ENCODE data around the gene PHACTR3. TPM values are rescaled to one million over a fixed set of nuclear protein-coding genes. Genes with fewer than 3 reads are reported as not detected.

PHACTR3 gene
- total RNA-seq, 1 experiment from 2014 or later: not detected

DNA sequence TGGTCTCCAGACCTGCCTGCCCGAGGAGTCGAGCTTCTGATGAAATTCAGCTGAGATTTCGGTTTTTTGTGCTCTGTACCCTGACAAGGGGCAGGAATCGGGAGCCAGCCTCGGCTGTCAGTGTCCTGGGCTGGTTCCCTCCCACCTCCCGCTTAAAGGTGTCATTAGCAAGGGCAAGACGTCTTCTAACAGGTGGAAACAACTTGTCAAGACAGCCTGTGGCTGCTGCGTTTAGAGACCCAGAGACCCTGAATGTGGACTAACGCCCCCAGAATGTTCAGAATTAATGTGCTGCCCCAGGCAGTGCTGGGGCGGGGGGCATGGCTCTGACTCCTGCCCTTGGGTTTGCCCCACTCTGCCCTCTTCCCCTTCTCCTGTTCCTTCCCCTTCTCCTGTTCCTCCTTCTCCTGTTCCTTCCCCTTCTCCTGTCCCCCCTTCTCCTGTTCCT lies 69.7 kb downstream of the PHACTR3 start:
- H3K27ac Mint-ChIP-seq: no peak overlapping the region
- H4K20me1 ChIP-seq (ENCODE audit: control insufficient read depth, insufficient read depth, insufficient read length): no peaks in the 10 kb centered on the region
- no peak overlapping the region for H2BK12ac ChIP-seq (ENCODE audit: insufficient read length, low read depth, low read length)
- no peak overlapping the region for H4K5ac ChIP-seq (ENCODE audit: insufficient read length, low read depth, low read length)
- peaks cover 2% of the 10 kb centered on the region for H3K27me3 ChIP-seq (ENCODE audit: insufficient read depth, low read length)
- WGBS (ENCODE audit: extremely low coverage, insufficient read length, low lambda C conversion rate): no CpG with 5 or more reads among the region's 10 CpGs
- no peak overlapping the region for H2BK5ac ChIP-seq (ENCODE audit: insufficient read length, low read length)
- H3T11ph ChIP-seq (ENCODE audit: low read length): no peak overlapping the region
- H3K4me1 ChIP-seq (ENCODE audit: insufficient read depth, low read length): no peaks in the 10 kb centered on the region
- H3K18ac ChIP-seq (ENCODE audit: insufficient read length, low read depth, low read length): no peak overlapping the region
- H3K79me1 ChIP-seq (ENCODE audit: insufficient read depth, low read depth, low read length, poor library complexity, severe bottlenecking): no peaks in the 10 kb centered on the region
- no peak overlapping the region for H3K23ac ChIP-seq (ENCODE audit: insufficient read length, low read depth, low read length)
- H3K9me3 ChIP-seq (ENCODE audit: control insufficient read depth, low read depth, low read length): peaks cover 18% of the 10 kb centered on the region
- no peak overlapping the region for H3K4me2 ChIP-seq (ENCODE audit: insufficient read depth, insufficient read length, low read length)
- H3K56ac ChIP-seq (ENCODE audit: insufficient read length, low read depth, low read length): no peak overlapping the region
- no peak for DNase-seq
- H3K14ac ChIP-seq (ENCODE audit: insufficient read depth, low read length): no peak overlapping the region
- TF ChIP-seq, protein P1, sequence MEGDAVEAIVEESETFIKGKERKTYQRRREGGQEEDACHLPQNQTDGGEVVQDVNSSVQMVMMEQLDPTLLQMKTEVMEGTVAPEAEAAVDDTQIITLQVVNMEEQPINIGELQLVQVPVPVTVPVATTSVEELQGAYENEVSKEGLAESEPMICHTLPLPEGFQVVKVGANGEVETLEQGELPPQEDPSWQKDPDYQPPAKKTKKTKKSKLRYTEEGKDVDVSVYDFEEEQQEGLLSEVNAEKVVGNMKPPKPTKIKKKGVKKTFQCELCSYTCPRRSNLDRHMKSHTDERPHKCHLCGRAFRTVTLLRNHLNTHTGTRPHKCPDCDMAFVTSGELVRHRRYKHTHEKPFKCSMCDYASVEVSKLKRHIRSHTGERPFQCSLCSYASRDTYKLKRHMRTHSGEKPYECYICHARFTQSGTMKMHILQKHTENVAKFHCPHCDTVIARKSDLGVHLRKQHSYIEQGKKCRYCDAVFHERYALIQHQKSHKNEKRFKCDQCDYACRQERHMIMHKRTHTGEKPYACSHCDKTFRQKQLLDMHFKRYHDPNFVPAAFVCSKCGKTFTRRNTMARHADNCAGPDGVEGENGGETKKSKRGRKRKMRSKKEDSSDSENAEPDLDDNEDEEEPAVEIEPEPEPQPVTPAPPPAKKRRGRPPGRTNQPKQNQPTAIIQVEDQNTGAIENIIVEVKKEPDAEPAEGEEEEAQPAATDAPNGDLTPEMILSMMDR (conservative IDR thresholded peaks at IDR 0.05): no peak
- H2AFZ ChIP-seq (ENCODE audit: low read length): no peak overlapping the region
- H3K4me1 Mint-ChIP-seq: no peaks in the 10 kb centered on the region
- peaks cover 33% of the 10 kb centered on the region for H3K27me3 Mint-ChIP-seq (ENCODE audit: low read depth)
- no peak overlapping the region for H2BK15ac ChIP-seq (ENCODE audit: low read depth, low read length)
- H4K8ac ChIP-seq (replicated peaks; ENCODE audit: insufficient read length, low read depth, low read length): no peak overlapping the region
- H2AK5ac ChIP-seq (ENCODE audit: insufficient read length, low read length): no peak overlapping the region
- no peak overlapping the region for H4K91ac ChIP-seq (ENCODE audit: insufficient read length, low read depth, low read length)
- no peaks in the 10 kb centered on the region for H3K23me2 ChIP-seq (ENCODE audit: insufficient read length, low read depth, low read length, poor library complexity, severe bottlenecking)
- no peak overlapping the region for H3K9ac ChIP-seq (ENCODE audit: extremely low read depth, insufficient read length, low read length)
- no peaks in the 10 kb centered on the region for H3K79me2 ChIP-seq (ENCODE audit: insufficient read depth, low read length)
- H3K4ac ChIP-seq (ENCODE audit: low read depth, low read length): no peak overlapping the region
- H2BK120ac ChIP-seq (ENCODE audit: low read depth, low read length, poor library complexity, severe bottlenecking): no peak overlapping the region
- H3K27ac ChIP-seq (ENCODE audit: insufficient read length, low read depth, low read length): no peak overlapping the region
- H3K4me3 Mint-ChIP-seq: no peak overlapping the region
- no peak overlapping the region for H2BK20ac ChIP-seq (ENCODE audit: low read depth, low read length, poor library complexity, severe bottlenecking)
- H3K36me3 Mint-ChIP-seq (ENCODE audit: insufficient read depth in 1 of 3, low read depth in 3 of 3): peaks cover 0 to 10% (median 5%) of the 10 kb centered on the region in 3 experiments; a peak in 3 of 7 replicates
- H3K9me3 Mint-ChIP-seq: peaks cover 0 to 95% of the 10 kb centered on the region in 2 experiments; a peak in 3 of 5 replicates

Data from H9 (cell line).